Gastrocnemius medialis (tissue), 4 donors: Measurements from ENCODE around the gene MANSC4. TPM values are rescaled to one million over a fixed set of nuclear protein-coding genes. Genes with fewer than 3 reads are reported as not detected.

Experiments used
- ATAC-seq, 2 donors: fragments of 150-250 bp; one replicate each; pipeline ENCODE4 v1.9.1; 2016
- DNase-seq, 2 donors: peaks; one replicate each; pipeline ENCODE4 v3.0.0-alpha.2; 2019
- H3K27ac ChIP-seq, 4 donors: fragments of 200-600 bp; sonication (generic); 1 replicate in 1 of 4; 2 replicates in 3 of 4; pipeline ENCODE4 v1.5.1; 2016 to 2018; ENCODE audit warnings: mild to moderate bottlenecking in 2 of 4, moderate library complexity in 1 of 4
- H3K27me3 ChIP-seq, 3 donors: fragments of 200-600 bp; sonication (generic) in 2 of 3; 1 replicate in 1 of 3; 2 replicates in 2 of 3; pipeline versions ENCODE4 v1.5.1 to v1.6.0; 2016 to 2019; ENCODE audit warnings: mild to moderate bottlenecking in 1 of 3, moderate library complexity in 1 of 3
- H3K36me3 ChIP-seq, 2 donors: fragments of 200-600 bp; sonication (generic) in 1 of 2; one replicate each; pipeline ENCODE4 v1.5.1; 2017 to 2018
- H3K4me1 ChIP-seq, 2 donors: fragments of 200-600 bp; sonication (generic) in 1 of 2; one replicate each; pipeline ENCODE4 v1.5.1; 2016 to 2017; ENCODE audit warnings: mild to moderate bottlenecking in 2 of 2
- H3K4me3 ChIP-seq, 4 donors: fragments of 200-600 bp; sonication (generic) in 3 of 4; 1 replicate in 1 of 4; 2 replicates in 3 of 4; pipeline ENCODE4 v1.5.1; 2016 to 2019; ENCODE audit warnings: mild to moderate bottlenecking in 2 of 4
- H3K9me3 ChIP-seq, 3 donors: fragments of 200-600 bp; sonication (generic) in 2 of 3; 1 replicate in 1 of 3; 2 replicates in 2 of 3; pipeline ENCODE4 v1.5.1; 2016 to 2019
- POLR2A ChIP-seq, 2 donors: fragments of 450-650 bp; IDR thresholded peaks; one replicate each; pipeline ENCODE4 v1.6.1; 2017; ENCODE audit warnings: antibody characterized with exemption in 2 of 2, mild to moderate bottlenecking in 2 of 2, moderate library complexity in 2 of 2
- in situ Hi-C, 4 donors: fragments of 200-750 bp; cut with MboI; loops; one replicate each; pipeline versions ENCODE4 v1.15.0 to v1.8.0; 2017; ENCODE audit warnings: low sequenced_read_pairs in 4 of 4
- intact Hi-C: fragments of 100-400 bp; cut with DNase I; formaldehyde crosslinking; loops from one replicate; pipeline ENCODE4 v1.15.1; 2023; ENCODE audit warnings: low total_unique reads
- total RNA-seq, 4 donors: library from RNA; depleted of rRNA; stranded (reverse); fragments of >200 nt; gene quantifications; one replicate each; pipeline versions ENCODE4 v1.1.0 to v1.2.3, GENCODE V29; 2016
- TF ChIP-seq, protein P1 (sequence below), 5 experiments: fragments of 450-650 bp in 3 of 5; fragments of 200-600 bp in 2 of 5; sonication (generic) in 2 of 5; IDR thresholded peaks in 4 of 5; conservative IDR thresholded peaks in 1 of 5; 1 replicate in 4 of 5; 2 replicates in 1 of 5; pipeline ENCODE4 v1.5.1; 2016 to 2019; ENCODE audit warnings: antibody characterized with exemption in 5 of 5, mild to moderate bottlenecking in 3 of 5, moderate library complexity in 3 of 5

The MANSC4 gene
- total RNA-seq, 4 donors from 2014 or later: not detected

DNA sequence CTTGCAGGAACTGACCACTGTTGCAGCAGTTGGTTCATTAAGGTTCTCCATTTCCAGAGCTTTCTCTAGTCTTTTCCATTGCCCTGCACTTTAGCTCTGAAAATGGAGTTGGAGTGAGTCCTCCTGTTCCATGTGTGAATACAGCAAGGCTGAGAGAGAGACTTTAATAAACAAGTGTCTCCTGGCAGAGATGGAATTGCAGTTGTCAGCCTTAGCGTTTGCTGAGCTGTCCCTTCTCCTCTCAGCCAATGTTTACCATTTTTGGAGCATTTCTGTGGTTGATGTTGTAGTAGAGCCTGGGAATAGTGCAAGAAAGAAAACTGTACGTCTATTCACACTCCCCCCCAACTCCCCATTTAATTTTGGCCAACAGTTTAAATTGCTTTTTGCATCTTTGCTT is 7.5 kb upstream of the MANSC4 start:
- Histone ChIP-seq H3K9me3 (no peaks in the 10 kb centered on the region), H3K36me3 (peaks cover 0 to 17% of the 10 kb centered on the region in 2 donors), H3K4me1 (no peaks in the 10 kb centered on the region), H3K27me3 (no peaks in the 10 kb centered on the region), H3K4me3 (no peak overlapping the region), H3K27ac (no peak overlapping the region)
- in situ Hi-C loops: no loop called here
- no peak for DNase-seq
- intact Hi-C loops: no loop called here
- TF ChIP-seq POLR2A (IDR thresholded peaks at IDR 0.05): no peak
- TF ChIP-seq, protein P1, sequence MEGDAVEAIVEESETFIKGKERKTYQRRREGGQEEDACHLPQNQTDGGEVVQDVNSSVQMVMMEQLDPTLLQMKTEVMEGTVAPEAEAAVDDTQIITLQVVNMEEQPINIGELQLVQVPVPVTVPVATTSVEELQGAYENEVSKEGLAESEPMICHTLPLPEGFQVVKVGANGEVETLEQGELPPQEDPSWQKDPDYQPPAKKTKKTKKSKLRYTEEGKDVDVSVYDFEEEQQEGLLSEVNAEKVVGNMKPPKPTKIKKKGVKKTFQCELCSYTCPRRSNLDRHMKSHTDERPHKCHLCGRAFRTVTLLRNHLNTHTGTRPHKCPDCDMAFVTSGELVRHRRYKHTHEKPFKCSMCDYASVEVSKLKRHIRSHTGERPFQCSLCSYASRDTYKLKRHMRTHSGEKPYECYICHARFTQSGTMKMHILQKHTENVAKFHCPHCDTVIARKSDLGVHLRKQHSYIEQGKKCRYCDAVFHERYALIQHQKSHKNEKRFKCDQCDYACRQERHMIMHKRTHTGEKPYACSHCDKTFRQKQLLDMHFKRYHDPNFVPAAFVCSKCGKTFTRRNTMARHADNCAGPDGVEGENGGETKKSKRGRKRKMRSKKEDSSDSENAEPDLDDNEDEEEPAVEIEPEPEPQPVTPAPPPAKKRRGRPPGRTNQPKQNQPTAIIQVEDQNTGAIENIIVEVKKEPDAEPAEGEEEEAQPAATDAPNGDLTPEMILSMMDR (IDR thresholded peaks at IDR 0.05 in 4 of 5, conservative IDR thresholded peaks at IDR 0.05 in 1 of 5): no peak
- no peak for ATAC-seq

DNA sequence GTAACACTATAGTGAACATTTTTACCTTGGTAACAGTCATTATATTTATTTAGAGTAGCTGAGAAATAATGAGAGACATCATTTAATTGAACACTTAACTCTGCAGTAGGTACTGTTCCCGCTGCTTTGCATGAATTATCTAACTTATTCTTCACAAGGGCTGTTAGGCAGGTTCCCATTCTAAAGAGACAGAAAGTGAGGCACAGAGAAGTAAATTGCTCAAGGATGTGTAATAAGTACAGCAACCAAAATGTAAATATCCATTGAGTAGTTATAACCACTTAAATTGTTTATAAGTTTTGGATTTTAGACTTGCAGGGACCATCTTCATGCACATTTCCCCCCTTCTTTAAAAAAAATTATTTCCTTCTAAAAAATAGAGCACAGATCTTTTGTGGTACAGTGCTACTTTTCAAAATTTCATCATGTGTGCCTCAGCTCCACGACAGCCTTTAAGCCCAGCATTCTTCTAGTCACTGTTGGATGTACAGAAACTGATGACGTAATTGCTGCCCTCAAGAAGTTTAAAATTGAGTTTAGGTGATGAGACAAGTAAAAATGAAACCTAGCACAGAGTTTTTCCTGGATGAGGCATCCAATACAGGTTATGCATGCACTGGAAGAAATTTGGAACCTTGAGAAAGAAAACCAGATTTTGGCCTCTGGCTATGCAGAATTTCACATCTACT is 6.0 kb upstream of the MANSC4 start:
- Histone ChIP-seq H3K27ac (no peak overlapping the region), H3K9me3 (no peaks in the 10 kb centered on the region), H3K4me3 (no peak overlapping the region), H3K36me3 (peaks cover 0 to 1% of the 10 kb centered on the region in 2 donors), H3K27me3 (no peaks in the 10 kb centered on the region), H3K4me1 (peaks cover 3 to 12% of the 10 kb centered on the region in 2 donors)
- in situ Hi-C loops: no loop called here
- intact Hi-C loops: no loop called here
- TF ChIP-seq POLR2A (IDR thresholded peaks at IDR 0.05): no peak
- TF ChIP-seq, protein P1 (IDR thresholded peaks at IDR 0.05 in 4 of 5, conservative IDR thresholded peaks at IDR 0.05 in 1 of 5): no peak
- ATAC-seq (no peak), DNase-seq (no peak)

DNA sequence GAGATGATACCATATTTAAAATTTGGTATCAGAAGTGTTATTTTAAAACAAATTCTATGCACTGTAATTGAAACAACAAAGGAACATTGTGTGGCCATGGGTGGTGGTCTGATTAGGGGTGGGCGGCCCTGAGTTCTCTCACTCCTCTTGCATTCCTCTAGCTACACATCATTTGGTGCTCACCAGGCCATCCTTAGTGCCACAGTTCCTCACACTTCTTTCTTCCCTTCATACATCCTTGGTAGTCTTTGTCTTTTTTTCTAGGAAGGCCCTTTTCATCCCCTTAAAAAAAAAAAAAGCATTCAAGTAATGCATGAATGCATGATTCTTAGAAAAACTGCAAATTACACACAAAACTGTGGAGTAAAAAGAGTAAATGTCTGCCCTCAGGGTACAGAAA is 2.4 kb upstream of the MANSC4 start:
- in situ Hi-C loops (no loop called here), intact Hi-C loops (loop anchor here (5.0 kb wide), 1 partner anchor 70 kb away; the partner anchor contains the start of gene MRPS35)
- TF ChIP-seq POLR2A (IDR thresholded peaks at IDR 0.05): no peak
- TF ChIP-seq, protein P1 (IDR thresholded peaks at IDR 0.05 in 4 of 5, conservative IDR thresholded peaks at IDR 0.05 in 1 of 5): no peak
- Histone ChIP-seq H3K36me3 (no peaks in the 10 kb centered on the region), H3K9me3 (no peaks in the 10 kb centered on the region), H3K4me3 (no peak overlapping the region), H3K27ac (no peak overlapping the region), H3K4me1 (peaks cover 12 to 18% of the 10 kb centered on the region in 2 donors), H3K27me3 (no peaks in the 10 kb centered on the region)
- ATAC-seq: no peak
- DNase-seq: no peak

DNA sequence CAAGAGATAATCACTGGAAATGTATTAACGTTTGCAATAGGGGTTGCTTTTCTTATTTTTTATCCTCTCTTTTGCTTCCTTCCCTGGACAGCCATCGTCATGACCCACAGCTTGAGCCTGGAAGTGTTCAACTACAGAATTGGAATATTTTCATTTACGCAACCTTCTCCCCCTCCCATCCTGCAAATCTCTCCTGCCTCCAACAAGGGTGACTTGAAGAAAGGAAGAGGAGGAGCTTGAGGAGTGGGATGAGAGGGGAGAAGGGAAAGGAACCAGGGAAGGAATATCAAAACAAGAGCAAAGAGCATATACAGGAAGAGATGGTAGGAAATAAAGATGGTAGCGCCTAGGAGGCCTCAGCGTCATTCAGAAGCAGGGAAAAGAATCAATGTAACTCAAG is 1.6 kb upstream of the MANSC4 start:
- no peaks in the 10 kb centered on the region for H3K9me3 ChIP-seq
- no peaks in the 10 kb centered on the region for H3K27me3 ChIP-seq
- in situ Hi-C loops: no loop called here
- TF ChIP-seq POLR2A (IDR thresholded peaks at IDR 0.05): no peak
- TF ChIP-seq, protein P1 (IDR thresholded peaks at IDR 0.05 in 4 of 5, conservative IDR thresholded peaks at IDR 0.05 in 1 of 5): no peak
- H3K4me3 ChIP-seq: peak overlapping the region in 1 of 4 donors; percentile 62
- DNase-seq (no peak), ATAC-seq (no peak)
- peaks cover 12 to 18% of the 10 kb centered on the region in 2 donors for H3K4me1 ChIP-seq
- H3K27ac ChIP-seq: peak overlapping the region in 3 of 4 donors; percentile 66 to 82 (median 81)
- no peaks in the 10 kb centered on the region for H3K36me3 ChIP-seq
- intact Hi-C loops: loop anchor here (2.0 to 5.0 kb wide), 2 partner anchors 39 to 69 kb away; partner anchors contain the start of gene MRPS35
